ENCODE measurements around the gene RBM20. TPM values are rescaled to one million over a fixed set of nuclear protein-coding genes. Genes with fewer than 3 reads are reported as not detected.

The RBM20 gene
- total RNA-seq, 4 donors from 2014 or later = 7.4 to 18.4 (median 10.2) TPM

DNA sequence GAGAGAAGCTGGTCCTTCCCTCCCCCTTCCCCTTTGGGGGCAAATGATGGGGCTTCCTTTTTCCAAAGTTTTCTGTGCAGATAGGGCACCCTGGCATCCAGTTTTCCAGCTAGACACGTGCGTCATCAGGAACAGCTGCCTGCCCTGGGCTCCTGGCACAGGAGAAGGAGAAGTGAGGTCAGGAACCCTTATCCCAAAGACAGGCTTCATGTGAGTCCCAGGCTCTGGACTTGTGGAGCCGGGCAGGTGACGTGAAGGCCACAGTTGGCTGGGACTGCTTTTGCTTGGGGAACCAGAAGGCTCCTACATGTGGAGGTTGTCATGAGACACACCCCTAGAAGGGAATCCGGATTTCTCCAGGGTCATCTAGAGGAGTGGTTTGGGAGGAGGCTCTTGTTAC, 66.5 kb downstream of the RBM20 start:
- Histone ChIP-seq H3K4me1 (peaks cover 38 to 47% of the 10 kb centered on the region in 2 donors), H3K27me3 (no peaks in the 10 kb centered on the region), H3K27ac (peak overlapping the region; percentile 64 to 83 (median 82)), H3K36me3 (no peaks in the 10 kb centered on the region), H3K9me3 (no peaks in the 10 kb centered on the region), H3K4me3 (no peak overlapping the region)
- in situ Hi-C loops (cut with MboI; ENCODE audit: low sequenced_read_pairs in 4 of 4) = no loop called here
- no peak for TF ChIP-seq POLR2A (IDR thresholded peaks at IDR 0.05)
- TF ChIP-seq, protein P1, sequence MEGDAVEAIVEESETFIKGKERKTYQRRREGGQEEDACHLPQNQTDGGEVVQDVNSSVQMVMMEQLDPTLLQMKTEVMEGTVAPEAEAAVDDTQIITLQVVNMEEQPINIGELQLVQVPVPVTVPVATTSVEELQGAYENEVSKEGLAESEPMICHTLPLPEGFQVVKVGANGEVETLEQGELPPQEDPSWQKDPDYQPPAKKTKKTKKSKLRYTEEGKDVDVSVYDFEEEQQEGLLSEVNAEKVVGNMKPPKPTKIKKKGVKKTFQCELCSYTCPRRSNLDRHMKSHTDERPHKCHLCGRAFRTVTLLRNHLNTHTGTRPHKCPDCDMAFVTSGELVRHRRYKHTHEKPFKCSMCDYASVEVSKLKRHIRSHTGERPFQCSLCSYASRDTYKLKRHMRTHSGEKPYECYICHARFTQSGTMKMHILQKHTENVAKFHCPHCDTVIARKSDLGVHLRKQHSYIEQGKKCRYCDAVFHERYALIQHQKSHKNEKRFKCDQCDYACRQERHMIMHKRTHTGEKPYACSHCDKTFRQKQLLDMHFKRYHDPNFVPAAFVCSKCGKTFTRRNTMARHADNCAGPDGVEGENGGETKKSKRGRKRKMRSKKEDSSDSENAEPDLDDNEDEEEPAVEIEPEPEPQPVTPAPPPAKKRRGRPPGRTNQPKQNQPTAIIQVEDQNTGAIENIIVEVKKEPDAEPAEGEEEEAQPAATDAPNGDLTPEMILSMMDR (IDR thresholded peaks at IDR 0.05 in 4 of 5, conservative IDR thresholded peaks at IDR 0.05 in 1 of 5) = no peak
- intact Hi-C loops (cut with DNase I; ENCODE audit: low total_unique reads) = loop anchor here (1.0 kb wide), 1 partner anchor 9 kb away; no protein-coding TSS in a partner anchor
- ATAC-seq (peak; percentile 16 to 23), DNase-seq (no peak)

DNA sequence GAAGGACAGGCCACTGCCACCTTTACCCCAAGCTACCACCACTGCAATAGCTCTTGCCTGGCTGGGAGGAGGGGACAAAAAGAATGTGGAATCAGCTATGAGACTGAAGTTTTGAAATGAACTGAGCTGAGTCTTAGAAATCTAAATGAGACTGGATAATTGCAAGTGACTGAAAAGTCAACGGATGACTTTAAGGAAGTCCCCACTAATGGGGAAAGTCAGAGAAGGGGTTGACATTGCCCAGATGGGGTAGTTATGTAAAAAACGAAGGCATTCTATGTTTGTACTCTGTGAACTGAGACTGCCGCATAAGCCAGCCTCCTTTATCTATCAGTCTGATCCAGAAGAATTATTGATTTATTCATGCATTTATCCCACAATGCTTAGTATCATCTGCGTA, 67.2 kb downstream of the RBM20 start:
- Histone ChIP-seq H3K4me3 (no peak overlapping the region), H3K36me3 (no peaks in the 10 kb centered on the region), H3K27ac (peak overlapping the region in 1 of 4 donors; percentile 83), H3K9me3 (no peaks in the 10 kb centered on the region), H3K27me3 (no peaks in the 10 kb centered on the region), H3K4me1 (peaks cover 38 to 45% of the 10 kb centered on the region in 2 donors)
- in situ Hi-C loops (cut with MboI; ENCODE audit: low sequenced_read_pairs in 4 of 4) (no loop called here), intact Hi-C loops (cut with DNase I; ENCODE audit: low total_unique reads) (loop anchor here (1.0 kb wide), 1 partner anchor 8 kb away; no protein-coding TSS in a partner anchor)
- ATAC-seq (no peak), DNase-seq (no peak)
- no peak for TF ChIP-seq POLR2A (IDR thresholded peaks at IDR 0.05)
- TF ChIP-seq, protein P1 (IDR thresholded peaks at IDR 0.05 in 4 of 5, conservative IDR thresholded peaks at IDR 0.05 in 1 of 5) = no peak

DNA sequence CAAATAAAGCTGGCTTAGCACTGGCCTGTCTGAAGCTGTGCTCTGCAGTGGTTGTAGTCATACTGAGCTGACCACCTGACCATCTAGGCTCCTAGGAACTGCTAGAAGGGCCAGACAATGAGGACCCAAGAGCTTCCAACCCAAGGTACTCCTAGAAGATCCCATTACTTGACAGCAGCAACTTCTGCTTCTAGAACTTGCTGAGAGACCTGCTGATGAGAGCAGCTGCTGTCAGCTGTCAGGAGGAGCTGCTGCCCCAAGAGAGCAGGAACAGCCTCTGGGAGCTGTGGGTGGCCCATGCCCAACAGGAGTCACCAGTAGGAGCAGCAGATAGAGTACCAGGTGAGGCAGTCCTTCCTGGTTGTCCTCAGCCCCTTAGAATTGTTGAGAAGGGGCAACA, 70.2 kb downstream of the RBM20 start:
- H3K27me3 ChIP-seq = no peaks in the 10 kb centered on the region
- peaks cover 13 to 24% of the 10 kb centered on the region in 2 donors for H3K4me1 ChIP-seq
- H3K4me3 ChIP-seq = no peak overlapping the region
- no peaks in the 10 kb centered on the region for H3K36me3 ChIP-seq
- H3K27ac ChIP-seq = no peak overlapping the region
- ATAC-seq (peak in 1 of 2 donors; percentile 5), DNase-seq (no peak)
- intact Hi-C loops (cut with DNase I; ENCODE audit: low total_unique reads) (no loop called here), in situ Hi-C loops (cut with MboI; ENCODE audit: low sequenced_read_pairs in 4 of 4) (no loop called here)
- H3K9me3 ChIP-seq = no peaks in the 10 kb centered on the region
- no peak for TF ChIP-seq POLR2A (IDR thresholded peaks at IDR 0.05)
- TF ChIP-seq, protein P1 (IDR thresholded peaks at IDR 0.05 in 4 of 5, conservative IDR thresholded peaks at IDR 0.05 in 1 of 5) = no peak

DNA sequence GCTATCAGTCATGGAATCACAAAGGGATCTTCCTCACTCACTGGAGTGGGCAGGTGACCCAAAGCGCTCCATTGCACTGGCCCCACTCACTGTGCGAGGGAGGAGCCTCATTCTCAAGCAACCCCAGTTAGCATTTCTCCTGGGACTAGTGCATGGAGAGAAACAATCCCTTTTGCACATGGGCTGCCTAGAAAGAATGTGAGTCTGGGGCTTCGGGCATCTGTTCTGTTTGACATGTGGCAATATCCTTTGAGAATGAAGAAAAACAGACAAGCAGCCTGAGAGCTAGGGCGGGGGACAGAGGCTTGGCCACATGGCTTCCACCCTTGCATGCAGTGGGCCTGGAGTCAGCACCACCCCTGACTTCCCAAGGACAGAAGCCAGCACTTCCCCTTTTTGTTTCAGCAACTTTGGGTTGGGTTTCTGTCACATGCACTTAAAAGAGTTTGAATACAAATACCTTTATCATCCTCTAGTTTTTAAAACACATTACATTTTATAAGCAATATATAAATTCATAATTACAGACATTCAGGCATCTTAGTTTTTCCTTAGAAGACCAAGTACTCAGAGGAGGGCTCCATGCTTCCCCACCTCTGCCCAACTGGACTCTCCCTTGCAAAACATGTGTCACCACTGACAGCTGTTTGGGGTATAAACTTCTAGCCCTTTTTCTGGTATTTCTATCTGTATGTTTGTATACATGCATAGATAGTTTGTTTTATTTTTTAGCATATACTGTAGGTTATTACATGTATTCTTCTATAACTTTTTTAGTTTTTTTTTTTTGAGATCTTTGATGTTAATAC, 73.8 kb downstream of the RBM20 start:
- intact Hi-C loops (cut with DNase I; ENCODE audit: low total_unique reads) = no loop called here
- H3K4me3 ChIP-seq = no peak overlapping the region
- ATAC-seq (no peak), DNase-seq (peak in 1 of 2 donors; percentile 28)
- H3K4me1 ChIP-seq = peaks cover 14 to 24% of the 10 kb centered on the region in 2 donors
- no peaks in the 10 kb centered on the region for H3K9me3 ChIP-seq
- in situ Hi-C loops (cut with MboI; ENCODE audit: low sequenced_read_pairs in 4 of 4) = no loop called here
- peak overlapping the region in 2 of 4 donors; percentile 4 to 36 for H3K27ac ChIP-seq
- TF ChIP-seq, protein P1 (IDR thresholded peaks at IDR 0.05 in 4 of 5, conservative IDR thresholded peaks at IDR 0.05 in 1 of 5) = no peak
- TF ChIP-seq POLR2A (IDR thresholded peaks at IDR 0.05) = no peak
- H3K27me3 ChIP-seq = no peaks in the 10 kb centered on the region
- no peaks in the 10 kb centered on the region for H3K36me3 ChIP-seq
